ENCODE results near the gene ODAD4. TPM values are rescaled to one million over a fixed set of nuclear protein-coding genes. Genes with fewer than 3 reads are reported as not detected.
"Not testable (repeated sequence)": the region's sequence is repeated elsewhere in the genome, so short reads cannot be mapped to it uniquely, and the experiment has no call there.

The ODAD4 gene
- total and polyA plus RNA-seq, 2 experiments from 2014 or later = 0.53 to 0.76 TPM

- Histone ChIP-seq H3K9me3 (ENCODE audit: low read depth) (no peaks in the 10 kb centered on the region), H3K36me3 (replicated peaks; ENCODE audit: insufficient read depth, low read depth) (no peaks in the 10 kb centered on the region), H4K20me1 (ENCODE audit: insufficient read depth, poor library complexity, severe bottlenecking) (peaks cover 76% of the 10 kb centered on the region), H3K27me3 (no peaks in the 10 kb centered on the region), H3K4me3 (no peak overlapping the region), H3K79me2 (peaks cover 98% of the 10 kb centered on the region), H3K27ac (no peak overlapping the region), H3K4me2 (no peak overlapping the region), H3K4me1 (ENCODE audit: insufficient read depth) (peaks cover 15% of the 10 kb centered on the region), H3K9me2 (replicated peaks; ENCODE audit: insufficient read depth) (no peaks in the 10 kb centered on the region), H2AFZ (no peak overlapping the region)
- TF ChIP-seq EZH2 (IDR thresholded peaks at IDR 0.05; ENCODE audit: borderline replicate concordance) = no peak
- no peak for TF ChIP-seq CTCF (IDR thresholded peaks at IDR 0.05; ENCODE audit: poor library complexity)
- no peak for TF ChIP-seq EZH2phosphoT487 (IDR thresholded peaks at IDR 0.05; ENCODE audit: low read depth, severe bottlenecking, unreplicated experiment)
- WGBS (ENCODE audit: low lambda C conversion rate, missing lambda C conversion rate) = 88% methylated on average over 1 of the region's 1 CpG
- no peak for DNase-seq (ENCODE audit: low spot score)
These were observed 74.7 kb downstream of the ODAD4 start for GRCh38 chr17:42005166-42005565.

- no peak overlapping the region for H3K4me2 ChIP-seq
- DNase-seq (ENCODE audit: low spot score) = no peak
- H3K4me3 ChIP-seq = no peak overlapping the region
- H4K20me1 ChIP-seq (ENCODE audit: insufficient read depth, poor library complexity, severe bottlenecking) = peaks cover 98% of the 10 kb centered on the region
- no peaks in the 10 kb centered on the region for H3K9me3 ChIP-seq (ENCODE audit: low read depth)
- no peaks in the 10 kb centered on the region for H3K27me3 ChIP-seq
- WGBS (ENCODE audit: low lambda C conversion rate, missing lambda C conversion rate) = 89% methylated on average over 4 of the region's 4 CpGs
- TF ChIP-seq CTCF (IDR thresholded peaks at IDR 0.05; ENCODE audit: poor library complexity) = no peak
- TF ChIP-seq EZH2 (IDR thresholded peaks at IDR 0.05; ENCODE audit: borderline replicate concordance) = no peak
- no peak for TF ChIP-seq EZH2phosphoT487 (IDR thresholded peaks at IDR 0.05; ENCODE audit: low read depth, severe bottlenecking, unreplicated experiment)
- H3K27ac ChIP-seq = no peak overlapping the region
- H3K36me3 ChIP-seq (replicated peaks; ENCODE audit: insufficient read depth, low read depth) = no peaks in the 10 kb centered on the region
- H2AFZ ChIP-seq = no peak overlapping the region
- H3K79me2 ChIP-seq = peaks cover 100% of the 10 kb centered on the region
- no peaks in the 10 kb centered on the region for H3K4me1 ChIP-seq (ENCODE audit: insufficient read depth)
- no peaks in the 10 kb centered on the region for H3K9me2 ChIP-seq (replicated peaks; ENCODE audit: insufficient read depth)
These were observed 78.8 kb downstream of the ODAD4 start for GRCh38 chr17:42009170-42009569.

- not testable (repeated sequence) for H3K4me3 ChIP-seq; H3K9me3 ChIP-seq (ENCODE audit: low read depth); H3K27ac ChIP-seq; H3K9me2 ChIP-seq (replicated peaks; ENCODE audit: insufficient read depth); H3K36me3 ChIP-seq (replicated peaks; ENCODE audit: insufficient read depth, low read depth); H3K4me2 ChIP-seq; H3K4me1 ChIP-seq (ENCODE audit: insufficient read depth); H2AFZ ChIP-seq; H3K27me3 ChIP-seq; DNase-seq (ENCODE audit: low spot score)
- WGBS (ENCODE audit: low lambda C conversion rate, missing lambda C conversion rate) = 94% methylated on average over 9 of the region's 9 CpGs
- Histone ChIP-seq H3K79me2 (peaks cover 100% of the 10 kb centered on the region), H4K20me1 (ENCODE audit: insufficient read depth, poor library complexity, severe bottlenecking) (peaks cover 95% of the 10 kb centered on the region)
These were observed 79.9 kb downstream of the ODAD4 start for GRCh38 chr17:42010266-42010680.

- no peak overlapping the region for H3K27ac ChIP-seq
- H3K4me1 ChIP-seq (ENCODE audit: insufficient read depth) = peaks cover 6% of the 10 kb centered on the region
- H3K4me3 ChIP-seq = no peak overlapping the region
- no peaks in the 10 kb centered on the region for H3K27me3 ChIP-seq
- H4K20me1 ChIP-seq (ENCODE audit: insufficient read depth, poor library complexity, severe bottlenecking) = peaks cover 88% of the 10 kb centered on the region
- H3K4me2 ChIP-seq = no peak overlapping the region
- H3K9me3 ChIP-seq (ENCODE audit: low read depth) = no peaks in the 10 kb centered on the region
- DNase-seq (ENCODE audit: low spot score) = no peak
- H2AFZ ChIP-seq = no peak overlapping the region
- H3K79me2 ChIP-seq = peaks cover 100% of the 10 kb centered on the region
- TF ChIP-seq CTCF (IDR thresholded peaks at IDR 0.05; ENCODE audit: poor library complexity) (no peak), EZH2phosphoT487 (IDR thresholded peaks at IDR 0.05; ENCODE audit: low read depth, severe bottlenecking, unreplicated experiment) (no peak), EZH2 (IDR thresholded peaks at IDR 0.05; ENCODE audit: borderline replicate concordance) (no peak)
- 98% methylated on average over 3 of the region's 3 CpGs for WGBS (ENCODE audit: low lambda C conversion rate, missing lambda C conversion rate)
- no peaks in the 10 kb centered on the region for H3K36me3 ChIP-seq (replicated peaks; ENCODE audit: insufficient read depth, low read depth)
- H3K9me2 ChIP-seq (replicated peaks; ENCODE audit: insufficient read depth) = no peaks in the 10 kb centered on the region
These were observed 80.6 kb downstream of the ODAD4 start for GRCh38 chr17:42010898-42011516.

GRCh38 chr17:42012363-42012762 lies 81.9 kb downstream of the ODAD4 start:
- not testable (repeated sequence) for H3K27ac ChIP-seq; H3K27me3 ChIP-seq; H3K4me1 ChIP-seq (ENCODE audit: insufficient read depth); H3K36me3 ChIP-seq (replicated peaks; ENCODE audit: insufficient read depth, low read depth); DNase-seq (ENCODE audit: low spot score); H3K9me3 ChIP-seq (ENCODE audit: low read depth); H3K4me2 ChIP-seq; H3K4me3 ChIP-seq; H2AFZ ChIP-seq; H3K9me2 ChIP-seq (replicated peaks; ENCODE audit: insufficient read depth)
- Histone ChIP-seq H4K20me1 (ENCODE audit: insufficient read depth, poor library complexity, severe bottlenecking) (peaks cover 74% of the 10 kb centered on the region), H3K79me2 (peaks cover 97% of the 10 kb centered on the region)
- WGBS (ENCODE audit: low lambda C conversion rate, missing lambda C conversion rate) = 77% methylated on average over 4 of the region's 4 CpGs

- H3K4me2 ChIP-seq; H2AFZ ChIP-seq; H3K27ac ChIP-seq; H3K36me3 ChIP-seq (replicated peaks; ENCODE audit: insufficient read depth, low read depth); DNase-seq (ENCODE audit: low spot score); H3K9me2 ChIP-seq (replicated peaks; ENCODE audit: insufficient read depth); H3K4me3 ChIP-seq; H3K9me3 ChIP-seq (ENCODE audit: low read depth); H3K27me3 ChIP-seq: not testable (repeated sequence)
- peaks cover 87% of the 10 kb centered on the region for H3K79me2 ChIP-seq
- peaks cover 60% of the 10 kb centered on the region for H4K20me1 ChIP-seq (ENCODE audit: insufficient read depth, poor library complexity, severe bottlenecking)
- H3K4me1 ChIP-seq (ENCODE audit: insufficient read depth) = peaks cover 15% of the 10 kb centered on the region
- 95% methylated on average over 12 of the region's 12 CpGs for WGBS (ENCODE audit: low lambda C conversion rate, missing lambda C conversion rate)
These were observed 83.3 kb downstream of the ODAD4 start for GRCh38 chr17:42013740-42014139.
